ENCODE results near the gene DCLK3.

Gene DCLK3

DNA sequence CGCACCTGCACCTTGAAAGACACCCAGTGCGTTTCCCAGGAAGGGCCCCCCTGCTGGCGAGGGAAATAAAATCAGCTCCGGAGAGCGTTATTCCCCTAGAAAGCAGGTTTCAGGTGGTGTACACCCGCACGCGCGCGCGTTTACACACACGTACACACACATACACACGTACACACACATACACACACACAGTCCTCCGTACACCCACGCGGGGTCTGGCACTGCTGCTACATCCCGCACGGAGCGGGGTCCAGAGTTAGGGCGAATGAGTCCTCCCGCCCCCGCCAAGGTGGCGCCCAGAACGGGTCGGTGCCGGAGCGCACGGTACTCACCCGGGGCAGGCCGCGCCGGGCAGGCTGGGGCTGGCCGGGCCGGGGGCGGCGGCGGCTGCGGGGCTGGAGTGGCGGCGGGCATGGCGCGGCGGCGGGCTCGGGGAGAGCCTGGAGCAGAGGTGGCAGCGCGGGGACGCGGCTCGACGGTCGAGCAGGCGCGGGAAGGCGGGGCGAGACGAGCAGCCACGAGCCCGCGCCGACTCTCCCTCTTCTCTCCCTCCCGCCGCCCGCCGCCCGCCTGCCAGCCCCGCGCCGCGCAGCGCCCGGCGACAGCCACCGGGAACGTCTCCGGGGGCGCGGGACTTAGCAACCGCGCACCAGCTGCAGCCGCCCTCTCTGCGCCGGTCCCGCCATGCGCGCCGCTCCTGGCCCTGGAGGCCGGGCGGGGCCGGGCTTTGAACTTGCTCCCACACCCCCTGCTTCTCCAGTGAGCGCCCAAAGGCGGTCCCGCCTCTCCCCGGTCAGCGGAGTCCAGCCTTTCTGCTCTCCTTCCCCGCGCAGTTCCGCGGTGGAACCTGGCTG is at the start of gene DCLK3:
DCLK3 (minus strand) TSS at position 704 of the 854 bp plus-strand sequence; CDS start at position 414, 290 bp downstream.
- peak within 1 kb of the TSS; percentile 75 for H3K4me3 ChIP-seq (ENCODE audit: low read length)
- H3K27me3 ChIP-seq (ENCODE audit: insufficient read depth, low read length): peaks cover 64% of the 10 kb centered on the region
- H3K4me1 ChIP-seq (ENCODE audit: insufficient read depth, low read length): peaks cover 7% of the 10 kb centered on the region
- no peak within 1 kb of the TSS for H3K27ac ChIP-seq (ENCODE audit: low read length)
- no peaks in the 10 kb centered on the region for H3K36me3 ChIP-seq (ENCODE audit: insufficient read depth, low read depth, low read length)
- H3K9me3 ChIP-seq (ENCODE audit: insufficient read depth, low read depth, low read length): no peaks in the 10 kb centered on the region
- H3K9ac ChIP-seq (ENCODE audit: low read depth, low read length): 0 out of 2 replicates have a peak within 1 kb of the TSS, but pooled peaks have one; percentile 44

- H3K9me3 ChIP-seq (ENCODE audit: insufficient read depth, low read depth, low read length): no peaks in the 10 kb centered on the region
- no peak overlapping the region for H3K27ac ChIP-seq (ENCODE audit: low read length)
- no peak overlapping the region for H3K9ac ChIP-seq (ENCODE audit: low read depth, low read length)
- no peaks in the 10 kb centered on the region for H3K36me3 ChIP-seq (ENCODE audit: insufficient read depth, low read depth, low read length)
- H3K27me3 ChIP-seq (ENCODE audit: insufficient read depth, low read length): no peaks in the 10 kb centered on the region
- H3K4me3 ChIP-seq (ENCODE audit: low read length): no peak overlapping the region
- no peaks in the 10 kb centered on the region; the same call in 1 of the 2 replicates for H3K4me1 ChIP-seq (ENCODE audit: insufficient read depth, low read length)
These were observed 49.0 kb upstream of the DCLK3 start for GRCh38 chr3:36813305-36813704.

GRCh38 chr3:36812240-36812639 is 47.9 kb upstream of the DCLK3 start:
- no peaks in the 10 kb centered on the region for H3K27me3 ChIP-seq (ENCODE audit: insufficient read depth, low read length)
- no peaks in the 10 kb centered on the region for H3K36me3 ChIP-seq (ENCODE audit: insufficient read depth, low read depth, low read length)
- H3K27ac ChIP-seq (ENCODE audit: low read length): no peak overlapping the region
- H3K4me3 ChIP-seq (ENCODE audit: low read length): no peak overlapping the region
- H3K9me3 ChIP-seq (ENCODE audit: insufficient read depth, low read depth, low read length): no peaks in the 10 kb centered on the region
- H3K4me1 ChIP-seq (ENCODE audit: insufficient read depth, low read length): no peaks in the 10 kb centered on the region; the same call in 1 of the 2 replicates
- no peak overlapping the region for H3K9ac ChIP-seq (ENCODE audit: low read depth, low read length)

GRCh38 chr3:36811768-36812167 is 47.4 kb upstream of the DCLK3 start:
- Histone ChIP-seq H3K4me1 (ENCODE audit: insufficient read depth, low read length) (no peaks in the 10 kb centered on the region; the same call in 1 of the 2 replicates), H3K36me3 (ENCODE audit: insufficient read depth, low read depth, low read length) (no peaks in the 10 kb centered on the region), H3K9me3 (ENCODE audit: insufficient read depth, low read depth, low read length) (no peaks in the 10 kb centered on the region), H3K27me3 (ENCODE audit: insufficient read depth, low read length) (no peaks in the 10 kb centered on the region), H3K27ac (ENCODE audit: low read length) (no peak overlapping the region), H3K9ac (ENCODE audit: low read depth, low read length) (no peak overlapping the region), H3K4me3 (ENCODE audit: low read length) (no peak overlapping the region)

DNA sequence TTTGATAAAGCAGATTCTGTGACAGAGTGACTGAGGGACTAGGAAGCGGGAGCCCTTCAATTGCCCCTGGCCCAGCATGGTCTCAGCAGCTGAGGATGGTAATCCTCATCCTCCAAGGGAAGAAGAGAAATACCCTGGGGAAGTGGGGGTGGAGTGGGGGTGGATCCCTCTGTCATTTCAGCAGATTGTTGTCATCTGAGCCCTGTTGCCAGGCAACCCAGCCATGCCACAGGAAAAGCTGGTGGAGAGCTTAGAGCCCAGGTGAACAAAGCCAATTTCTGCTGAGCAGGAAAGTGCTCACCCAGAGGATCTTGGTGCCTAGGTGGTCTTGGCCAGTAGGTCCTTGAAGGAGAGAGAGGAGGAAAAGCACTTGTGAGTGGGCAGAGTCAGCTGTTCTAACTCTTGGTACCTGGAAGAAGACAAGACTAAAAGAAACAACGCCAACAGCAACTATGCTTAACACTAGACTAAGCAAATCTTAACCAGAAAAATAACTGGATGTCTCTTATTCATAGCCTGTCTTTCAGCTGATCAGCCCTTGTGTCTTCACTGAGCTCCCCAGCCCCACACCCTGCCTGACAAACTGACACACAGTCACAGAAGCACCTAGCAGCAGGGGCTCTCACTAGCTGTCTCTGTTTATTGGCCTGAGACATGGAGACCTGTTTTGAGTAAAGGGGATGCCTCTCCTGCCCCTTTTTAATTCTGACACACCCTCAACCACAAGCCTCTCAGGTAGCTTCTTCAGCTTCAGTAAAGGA is 40.1 kb upstream of the DCLK3 start:
- Histone ChIP-seq H3K27ac (ENCODE audit: low read length) (no peak overlapping the region), H3K4me3 (ENCODE audit: low read length) (no peak overlapping the region), H3K27me3 (ENCODE audit: insufficient read depth, low read length) (no peaks in the 10 kb centered on the region), H3K4me1 (ENCODE audit: insufficient read depth, low read length) (no peaks in the 10 kb centered on the region), H3K9me3 (ENCODE audit: insufficient read depth, low read depth, low read length) (peaks cover 6% of the 10 kb centered on the region; the same call in 1 of the 2 replicates), H3K36me3 (ENCODE audit: insufficient read depth, low read depth, low read length) (no peaks in the 10 kb centered on the region), H3K9ac (ENCODE audit: low read depth, low read length) (no peak overlapping the region)

DNA sequence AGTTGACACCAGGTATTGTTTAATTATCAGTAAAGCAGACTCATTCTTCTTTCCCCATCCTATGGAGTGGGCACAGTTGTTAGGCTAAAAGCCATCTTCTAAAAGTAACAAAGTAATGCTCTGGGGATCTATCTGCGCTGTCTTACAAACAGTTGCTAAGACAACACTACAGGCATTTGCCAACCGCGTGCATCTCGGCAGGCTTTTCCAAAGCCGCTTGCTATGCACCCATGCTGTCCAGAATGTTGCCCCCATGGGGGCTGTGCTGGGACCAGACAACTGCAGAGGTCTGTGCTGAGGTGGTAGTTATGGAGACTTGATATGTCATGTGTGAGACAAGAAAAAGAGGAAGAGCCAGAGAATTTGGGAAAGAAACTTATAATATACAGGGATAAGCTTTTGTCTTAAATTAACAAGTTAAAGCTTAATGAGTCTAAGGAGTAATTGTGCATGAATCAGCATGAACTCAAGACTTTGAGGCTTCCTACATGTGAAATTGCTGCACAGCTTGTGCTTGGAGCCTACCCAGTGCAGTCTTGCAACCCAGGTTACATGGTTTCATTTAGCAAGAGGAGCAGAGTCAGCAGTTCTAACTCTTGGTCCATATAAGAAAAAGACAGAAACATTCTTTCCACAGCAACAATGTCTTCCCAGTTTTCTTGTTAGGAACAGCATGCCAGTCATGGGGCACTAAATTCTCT is 38.9 kb upstream of the DCLK3 start:
- no peaks in the 10 kb centered on the region for H3K4me1 ChIP-seq (ENCODE audit: insufficient read depth, low read length)
- H3K4me3 ChIP-seq (ENCODE audit: low read length): no peak overlapping the region
- no peak overlapping the region for H3K9ac ChIP-seq (ENCODE audit: low read depth, low read length)
- H3K27ac ChIP-seq (ENCODE audit: low read length): no peak overlapping the region
- H3K9me3 ChIP-seq (ENCODE audit: insufficient read depth, low read depth, low read length): peaks cover 6% of the 10 kb centered on the region; the same call in 1 of the 2 replicates
- no peaks in the 10 kb centered on the region for H3K27me3 ChIP-seq (ENCODE audit: insufficient read depth, low read length)
- no peaks in the 10 kb centered on the region for H3K36me3 ChIP-seq (ENCODE audit: insufficient read depth, low read depth, low read length)

DNA sequence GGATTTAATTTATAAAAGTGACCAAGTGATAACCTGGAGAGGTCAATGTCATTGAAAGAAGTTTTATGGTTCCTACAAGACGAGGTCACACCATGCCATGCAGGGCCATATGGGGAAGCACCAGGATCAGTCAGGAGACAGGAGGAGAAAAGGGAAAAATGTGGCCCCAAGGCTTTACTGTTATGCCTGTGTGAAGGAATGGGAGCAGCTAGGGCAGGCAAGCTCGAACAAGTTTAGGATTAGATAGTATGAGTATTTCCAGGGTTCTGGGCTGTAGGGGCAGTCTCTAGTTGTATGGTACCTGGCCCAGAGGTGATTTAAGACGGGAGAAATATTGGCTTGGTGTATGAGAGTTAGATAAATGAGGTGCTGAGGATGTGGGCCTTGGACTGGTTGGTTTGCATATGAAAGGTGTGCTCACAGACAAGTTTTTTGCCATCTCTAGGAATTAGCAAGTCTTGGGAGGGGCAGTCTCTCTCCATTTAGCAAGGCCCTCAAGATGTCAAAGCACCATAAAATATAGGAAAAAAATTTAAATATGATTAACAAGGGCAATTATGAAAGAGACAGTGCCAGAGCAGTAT is 36.3 kb upstream of the DCLK3 start:
- no peak overlapping the region for H3K9ac ChIP-seq (ENCODE audit: low read depth, low read length)
- no peak overlapping the region for H3K4me3 ChIP-seq (ENCODE audit: low read length)
- H3K27ac ChIP-seq (ENCODE audit: low read length): no peak overlapping the region
- no peaks in the 10 kb centered on the region for H3K36me3 ChIP-seq (ENCODE audit: insufficient read depth, low read depth, low read length)
- H3K27me3 ChIP-seq (ENCODE audit: insufficient read depth, low read length): no peaks in the 10 kb centered on the region
- no peaks in the 10 kb centered on the region for H3K9me3 ChIP-seq (ENCODE audit: insufficient read depth, low read depth, low read length)
- H3K4me1 ChIP-seq (ENCODE audit: insufficient read depth, low read length): no peaks in the 10 kb centered on the region

- H3K4me1 ChIP-seq (ENCODE audit: insufficient read depth, low read length): no peaks in the 10 kb centered on the region
- no peak overlapping the region for H3K9ac ChIP-seq (ENCODE audit: low read depth, low read length)
- no peak overlapping the region for H3K27ac ChIP-seq (ENCODE audit: low read length)
- no peaks in the 10 kb centered on the region for H3K36me3 ChIP-seq (ENCODE audit: insufficient read depth, low read depth, low read length)
- H3K4me3 ChIP-seq (ENCODE audit: low read length): no peak overlapping the region
- H3K27me3 ChIP-seq (ENCODE audit: insufficient read depth, low read length): no peaks in the 10 kb centered on the region
- no peaks in the 10 kb centered on the region for H3K9me3 ChIP-seq (ENCODE audit: insufficient read depth, low read depth, low read length)
These were observed 32.5 kb upstream of the DCLK3 start for GRCh38 chr3:36796881-36797280.

DNA sequence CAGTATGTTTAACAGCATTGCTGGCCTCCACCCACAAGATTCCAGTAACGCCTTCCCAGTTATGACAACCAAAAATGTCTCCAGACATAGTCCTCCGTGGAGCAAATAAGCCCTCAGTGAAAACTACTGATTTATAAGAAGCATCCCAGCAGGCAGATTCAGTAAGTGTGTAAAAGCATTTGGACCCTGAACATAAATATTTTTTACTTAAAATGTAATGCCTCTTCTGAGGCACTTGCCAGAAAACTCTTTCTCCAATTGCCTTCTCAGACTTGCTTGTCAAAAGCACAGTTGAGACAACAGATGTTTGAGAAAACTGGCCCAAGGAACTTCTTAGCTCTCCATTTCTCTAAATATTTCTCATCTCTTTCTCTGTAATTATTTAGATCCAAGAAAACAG is 31.8 kb upstream of the DCLK3 start:
- no peaks in the 10 kb centered on the region for H3K36me3 ChIP-seq (ENCODE audit: insufficient read depth, low read depth, low read length)
- H3K27me3 ChIP-seq (ENCODE audit: insufficient read depth, low read length): no peaks in the 10 kb centered on the region
- H3K9ac ChIP-seq (ENCODE audit: low read depth, low read length): no peak overlapping the region
- no peak overlapping the region for H3K4me3 ChIP-seq (ENCODE audit: low read length)
- no peaks in the 10 kb centered on the region for H3K4me1 ChIP-seq (ENCODE audit: insufficient read depth, low read length)
- H3K9me3 ChIP-seq (ENCODE audit: insufficient read depth, low read depth, low read length): no peaks in the 10 kb centered on the region
- H3K27ac ChIP-seq (ENCODE audit: low read length): no peak overlapping the region

DNA sequence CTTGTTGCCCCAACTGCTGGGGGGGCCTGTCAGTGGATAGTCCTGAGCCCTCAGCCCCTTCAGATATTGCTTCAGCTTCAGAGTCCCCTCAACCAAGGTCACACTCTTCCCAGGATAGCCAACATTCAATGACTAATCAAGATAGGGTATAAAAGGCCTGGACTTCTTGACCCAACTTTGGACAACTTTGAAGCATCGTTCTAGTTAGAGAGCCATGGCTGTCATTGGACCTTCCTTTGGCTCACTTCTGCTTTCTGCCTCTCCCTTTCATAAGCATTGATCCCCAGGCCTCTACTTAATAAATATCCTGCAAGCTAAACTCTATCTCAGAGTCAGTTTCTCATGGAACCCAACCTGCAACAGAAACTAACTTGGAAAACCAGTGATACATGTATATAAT is 31.3 kb upstream of the DCLK3 start:
- Histone ChIP-seq H3K9ac (ENCODE audit: low read depth, low read length) (no peak overlapping the region), H3K36me3 (ENCODE audit: insufficient read depth, low read depth, low read length) (no peaks in the 10 kb centered on the region), H3K4me3 (ENCODE audit: low read length) (no peak overlapping the region), H3K9me3 (ENCODE audit: insufficient read depth, low read depth, low read length) (no peaks in the 10 kb centered on the region), H3K27me3 (ENCODE audit: insufficient read depth, low read length) (no peaks in the 10 kb centered on the region), H3K27ac (ENCODE audit: low read length) (no peak overlapping the region), H3K4me1 (ENCODE audit: insufficient read depth, low read length) (no peaks in the 10 kb centered on the region)

DNA sequence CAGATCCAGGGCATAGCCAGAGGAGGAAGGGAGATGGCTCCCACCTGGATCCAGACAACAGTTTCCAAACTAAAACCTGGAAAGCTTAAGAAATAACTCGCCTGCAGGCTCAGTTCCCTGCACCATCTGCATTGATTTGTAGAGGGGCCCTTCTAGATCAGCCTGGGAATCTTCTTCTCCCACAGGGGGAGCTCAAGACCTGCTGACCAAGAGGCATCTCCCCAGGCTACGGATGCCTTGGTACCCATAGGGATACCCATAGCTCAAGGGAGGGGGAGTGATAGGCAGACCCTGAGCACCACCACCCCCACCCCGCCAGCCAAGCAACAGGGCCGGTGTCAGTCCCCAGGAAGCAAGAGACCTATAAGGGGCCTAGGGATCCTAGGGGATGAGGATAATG is 28.0 kb upstream of the DCLK3 start:
- H3K36me3 ChIP-seq (ENCODE audit: insufficient read depth, low read depth, low read length): no peaks in the 10 kb centered on the region
- no peak overlapping the region for H3K27ac ChIP-seq (ENCODE audit: low read length)

More for the DNA sequence above, 28.0 kb upstream of the DCLK3 start:
- H3K9me3 ChIP-seq (ENCODE audit: insufficient read depth, low read depth, low read length): no peaks in the 10 kb centered on the region
- H3K4me1 ChIP-seq (ENCODE audit: insufficient read depth, low read length): no peaks in the 10 kb centered on the region
- H3K4me3 ChIP-seq (ENCODE audit: low read length): no peak overlapping the region
- no peaks in the 10 kb centered on the region for H3K27me3 ChIP-seq (ENCODE audit: insufficient read depth, low read length)
- no peak overlapping the region for H3K9ac ChIP-seq (ENCODE audit: low read depth, low read length)

All from iPS-20b (cell line).